Measurements from ENCODE around the gene CSF3. TPM values are rescaled to one million over a fixed set of nuclear protein-coding genes. Genes with fewer than 3 reads are reported as not detected.

CSF3 gene
- total RNA-seq, 1 experiment from 2014 or later, result not detected

GRCh38 chr17:40017422-40018080 is 2.3 kb downstream of the CSF3 start:
- ChIA-PET CTCF (interaction anchor here (0.6 to 7.6 kb wide), 15 partner anchors 8 to 394 kb away, joined by 3 to 128 read pairs (median 4); partner anchors contain the start of gene NR1D1), POLR2A (interaction anchor here (0.6 to 1.2 kb wide), 3 partner anchors 12 to 96 kb away, joined by 3 read pairs; no protein-coding TSS in a partner anchor)
- H3K4me3 Mint-ChIP-seq, result no peak overlapping the region

More at GRCh38 chr17:40017422-40018080, 2.3 kb downstream of the CSF3 start:
- Mint-ChIP-seq H3K9me3 (peaks cover under 1% of the 10 kb centered on the region; the same call in 1 of the 2 replicates), H3K27me3 (ENCODE audit: low read depth) (no peaks in the 10 kb centered on the region), H3K4me1 (peaks cover 38% of the 10 kb centered on the region), H3K27ac (no peak overlapping the region; the same call in 1 of the 2 replicates), H3K36me3 (peaks cover 12% of the 10 kb centered on the region)
- no peak for ATAC-seq
- no peak for DNase-seq (ENCODE audit: low spot score)
- TF ChIP-seq ELF4 (CRISPR knock-in tag; IDR thresholded peaks at IDR 0.05; ENCODE audit: low read depth), result no peak
- no peak for TF ChIP-seq RELA (CRISPR knock-in tag; IDR thresholded peaks at IDR 0.05; ENCODE audit: borderline replicate concordance)
- no peak for TF ChIP-seq TCF7 (CRISPR knock-in tag; IDR thresholded peaks at IDR 0.05; ENCODE audit: low read depth)
- no peak for TF ChIP-seq ATF6 (CRISPR knock-in tag; IDR thresholded peaks at IDR 0.05)
- no peak for TF ChIP-seq MAX (CRISPR knock-in tag; IDR thresholded peaks at IDR 0.05)
- no peak for TF ChIP-seq ZNF121 (CRISPR knock-in tag; IDR thresholded peaks at IDR 0.05)
- TF ChIP-seq PRRX2 (CRISPR knock-in tag; IDR thresholded peaks at IDR 0.05), result no peak
- no peak for TF ChIP-seq ZBTB21 (CRISPR knock-in tag; IDR thresholded peaks at IDR 0.05; ENCODE audit: borderline replicate concordance)
- TF ChIP-seq CTCF (IDR thresholded peaks at IDR 0.05), result no peak
- no peak for TF ChIP-seq CREM (CRISPR knock-in tag; IDR thresholded peaks at IDR 0.05)
- no peak for TF ChIP-seq MLX (CRISPR knock-in tag; IDR thresholded peaks at IDR 0.05)
- no peak for TF ChIP-seq ERG (CRISPR knock-in tag; IDR thresholded peaks at IDR 0.05)
- TF ChIP-seq ZNF396 (CRISPR knock-in tag; IDR thresholded peaks at IDR 0.05; ENCODE audit: borderline replicate concordance), result no peak
- no peak for TF ChIP-seq E2F4 (CRISPR knock-in tag; IDR thresholded peaks at IDR 0.05; ENCODE audit: borderline replicate concordance, low read depth)
- no peak for TF ChIP-seq RORB (CRISPR knock-in tag; IDR thresholded peaks at IDR 0.05)
- TF ChIP-seq AR (CRISPR knock-in tag; IDR thresholded peaks at IDR 0.05), result no peak
- TF ChIP-seq ETV6 (CRISPR knock-in tag; IDR thresholded peaks at IDR 0.05), result no peak
